Activated CD4-positive, CD25-positive, alpha-beta regulatory T cell treated with anti-CD3 and anti-CD28 coated beads, Interleukin-2, amount 50 U/mL, for 72 hours (primary cell): Measurements from ENCODE around the gene TBC1D2.
A peak's percentile ranks its signal among the peaks of the same experiment; 100 is the strongest.
"Not testable (repeated sequence)": the region's sequence is repeated elsewhere in the genome, so short reads cannot be mapped to it uniquely, and the experiment has no call there.

Source experiments
- DNase-seq: peaks from one replicate; pipeline ENCODE4 v3.0.0; 2021

TBC1D2 gene

DNA sequence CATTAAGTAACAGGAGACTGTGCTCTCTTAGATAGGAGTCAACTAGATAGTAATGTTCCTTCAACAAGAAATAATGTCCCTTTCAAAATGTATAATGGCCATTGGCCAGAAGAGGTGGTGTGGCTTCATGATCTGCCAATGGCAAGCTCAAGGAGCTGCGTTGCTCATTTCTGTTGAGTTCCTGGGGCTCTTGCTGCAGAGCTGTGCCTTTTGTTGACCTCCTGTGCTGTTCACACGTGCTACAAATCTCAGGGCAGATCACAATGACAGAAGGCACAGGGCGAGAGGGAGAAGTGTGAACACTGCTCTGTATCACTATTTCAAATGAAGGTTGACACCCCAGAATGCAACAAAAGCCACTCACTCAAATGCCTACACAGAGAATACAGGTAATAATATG lies 16.0 kb upstream of the TBC1D2 start:
- DNase-seq, result no peak

DNA sequence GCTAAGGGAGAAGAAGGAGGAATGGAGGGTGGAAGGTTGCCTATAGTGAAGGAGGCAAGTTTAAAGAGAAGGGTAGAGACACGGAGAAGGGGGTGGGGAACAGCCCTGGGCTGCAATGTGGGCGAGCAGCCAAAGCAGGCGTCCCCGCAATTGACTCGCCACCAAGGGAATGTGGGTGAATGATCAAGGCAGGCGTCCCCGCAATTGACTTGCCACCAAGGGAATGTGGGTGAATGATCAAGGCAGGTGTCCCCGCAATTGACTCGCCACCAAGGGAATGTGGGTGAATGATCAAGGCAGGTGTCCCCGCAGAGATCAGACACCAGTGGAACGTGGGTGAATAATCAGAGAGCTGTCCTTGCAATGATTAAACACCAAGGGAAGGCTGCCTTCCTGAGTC lies 14.8 kb upstream of the TBC1D2 start:
- DNase-seq, result not testable (repeated sequence)

DNA sequence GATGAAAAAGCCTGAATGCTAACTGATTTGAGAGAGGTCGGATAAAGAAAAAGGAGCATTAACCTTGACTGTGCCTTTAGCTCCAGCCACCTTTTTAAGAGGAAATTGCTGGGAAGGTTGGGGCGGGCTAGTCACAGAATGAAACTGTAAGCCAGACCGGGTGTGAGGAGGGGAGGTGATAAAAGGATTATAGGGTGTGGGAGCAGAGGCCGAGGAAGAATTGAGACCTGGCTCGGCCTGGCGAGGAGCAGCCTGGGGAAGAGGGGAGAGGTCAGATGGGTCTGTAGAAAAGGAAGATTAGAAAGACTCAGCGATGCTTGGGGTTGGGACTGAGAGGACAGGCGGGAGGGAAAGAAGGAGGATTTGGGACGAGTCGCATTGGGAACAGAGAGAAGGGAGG lies 14.2 kb upstream of the TBC1D2 start:
- DNase-seq, result not testable (repeated sequence)

DNA sequence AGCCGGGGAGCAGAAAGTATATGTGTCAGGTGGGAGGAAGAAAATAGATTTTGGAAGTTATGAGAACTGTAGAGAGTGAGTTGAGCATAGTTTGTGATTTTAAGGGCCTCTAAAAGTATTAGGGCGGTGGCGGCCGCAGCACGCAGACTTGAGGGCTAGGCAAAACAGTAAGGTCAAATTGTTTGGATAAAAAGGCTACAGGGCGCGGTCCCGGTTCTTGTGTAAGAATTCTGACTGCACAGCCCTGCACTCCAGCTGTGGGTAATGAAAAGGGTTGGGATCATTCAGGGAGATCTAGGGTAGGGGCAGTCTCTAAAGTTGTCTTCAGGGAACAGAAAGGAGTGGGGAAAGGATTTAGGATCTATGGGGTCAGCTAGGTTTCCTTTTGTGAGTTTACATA lies 12.1 kb upstream of the TBC1D2 start:
- not testable (repeated sequence) for DNase-seq

DNA sequence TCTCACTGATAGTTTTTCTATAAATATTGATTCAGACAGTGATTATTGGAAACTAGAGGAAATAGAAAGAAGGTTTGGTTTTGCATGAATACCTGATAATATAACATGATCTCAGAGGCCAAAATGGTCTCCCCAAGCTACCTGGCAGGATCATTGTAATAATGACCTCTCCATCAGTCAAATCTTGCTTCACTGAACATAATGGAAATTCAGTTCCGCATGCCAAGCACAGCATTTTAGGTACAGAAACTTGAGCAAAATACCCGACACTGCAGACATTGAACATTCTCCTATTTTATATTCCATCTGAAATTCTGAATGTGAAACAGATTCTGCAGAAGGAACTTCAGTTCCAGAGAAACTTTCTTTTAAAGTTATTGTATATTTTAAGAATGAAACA lies 9.1 kb upstream of the TBC1D2 start:
- no peak for DNase-seq

DNA sequence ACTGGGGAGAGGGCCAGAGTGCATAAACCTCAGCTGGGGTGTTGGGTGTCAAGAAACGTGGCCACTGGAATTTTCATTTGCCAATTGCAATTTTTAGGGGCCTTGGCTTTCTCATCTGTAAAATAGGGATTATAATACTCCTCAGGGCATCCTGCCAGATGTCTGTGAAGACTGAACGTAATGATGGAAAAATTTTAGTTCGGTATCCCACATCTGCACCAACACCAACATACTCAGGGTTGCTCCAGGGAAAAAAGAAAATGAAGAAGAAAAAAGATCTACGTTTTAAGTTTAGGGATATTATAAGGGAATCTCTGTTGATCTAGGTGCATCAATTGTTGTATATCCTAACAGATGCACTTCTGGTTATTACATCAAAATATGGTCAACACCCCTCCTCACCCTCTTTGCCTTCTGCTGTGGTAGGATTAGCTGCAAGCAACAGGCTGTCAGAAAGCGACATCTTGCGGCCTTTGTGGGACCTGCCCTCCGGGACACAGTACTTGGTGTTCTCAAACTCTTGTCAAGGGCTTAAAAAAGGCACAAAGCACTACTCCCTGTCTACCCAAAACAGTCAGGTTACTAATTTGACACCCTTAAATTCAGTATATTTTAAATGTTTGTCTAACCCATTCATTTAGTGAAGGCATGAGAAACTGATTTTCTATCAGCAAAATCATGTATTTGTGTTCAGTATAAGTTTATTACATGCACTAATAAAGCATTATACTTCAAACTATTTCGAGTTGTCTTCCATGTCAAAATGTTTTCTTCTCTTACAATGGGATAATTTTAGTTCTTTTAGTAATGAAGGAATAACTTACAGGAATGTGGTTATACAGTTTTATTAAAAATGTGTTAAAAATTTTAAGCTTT lies 8.3 kb upstream of the TBC1D2 start:
- DNase-seq, result peak; percentile 74

DNA sequence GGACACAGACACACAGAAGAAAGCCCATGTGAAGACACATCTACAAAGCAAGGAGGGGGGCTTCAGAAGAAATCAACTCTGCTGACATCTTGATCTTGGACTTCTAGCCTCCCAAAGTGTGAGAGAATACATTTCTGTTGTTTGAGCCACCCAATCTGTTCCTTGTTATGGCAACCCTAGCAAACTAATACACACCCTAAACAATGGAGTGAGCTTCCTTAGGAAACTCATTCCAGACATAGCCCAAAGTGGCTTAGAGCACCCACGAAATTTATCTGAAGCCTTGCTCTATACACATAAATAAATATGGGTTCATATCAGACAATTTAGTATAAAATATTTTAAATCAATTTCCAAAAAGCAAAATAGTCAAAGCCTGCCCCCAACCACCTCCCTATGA lies 7.6 kb upstream of the TBC1D2 start:
- DNase-seq, result no peak

DNA sequence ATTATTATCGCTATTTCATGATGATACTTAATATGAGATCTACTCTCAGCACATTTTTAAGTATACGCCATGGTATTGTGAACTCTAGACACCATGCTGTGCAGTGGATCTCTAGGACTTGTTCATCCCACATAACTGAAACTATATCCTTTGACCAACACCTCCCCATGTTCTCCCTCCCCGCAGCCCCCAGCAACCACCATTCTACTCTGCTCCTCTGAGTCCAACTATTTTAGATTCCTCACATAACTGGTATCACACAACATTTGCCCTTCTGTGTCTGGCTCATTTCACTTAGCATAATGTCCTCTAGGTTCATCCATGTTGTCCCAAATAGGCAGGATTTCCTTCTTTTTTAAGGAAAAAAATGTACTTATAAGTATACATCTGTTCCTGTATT lies 6.6 kb upstream of the TBC1D2 start:
- no peak for DNase-seq

DNA sequence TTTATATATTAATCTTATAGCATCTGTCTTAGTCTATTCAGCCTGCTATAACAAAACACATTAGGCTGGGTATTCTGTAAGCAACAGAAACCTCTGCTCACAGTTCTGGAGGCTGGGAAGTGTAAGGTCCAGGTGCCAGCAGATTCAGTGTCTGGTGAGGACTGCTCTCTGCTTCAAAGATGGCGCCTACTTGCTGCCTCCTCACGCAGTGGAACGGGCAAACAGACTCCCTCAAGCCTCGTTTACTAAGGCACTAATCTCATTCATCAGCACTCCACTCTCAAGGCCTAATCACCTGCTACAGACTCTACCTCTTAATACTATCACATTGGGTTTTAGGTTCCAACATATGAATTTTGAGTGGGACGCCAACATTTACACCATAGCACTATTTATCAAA lies 5.2 kb upstream of the TBC1D2 start:
- no peak for DNase-seq

DNA sequence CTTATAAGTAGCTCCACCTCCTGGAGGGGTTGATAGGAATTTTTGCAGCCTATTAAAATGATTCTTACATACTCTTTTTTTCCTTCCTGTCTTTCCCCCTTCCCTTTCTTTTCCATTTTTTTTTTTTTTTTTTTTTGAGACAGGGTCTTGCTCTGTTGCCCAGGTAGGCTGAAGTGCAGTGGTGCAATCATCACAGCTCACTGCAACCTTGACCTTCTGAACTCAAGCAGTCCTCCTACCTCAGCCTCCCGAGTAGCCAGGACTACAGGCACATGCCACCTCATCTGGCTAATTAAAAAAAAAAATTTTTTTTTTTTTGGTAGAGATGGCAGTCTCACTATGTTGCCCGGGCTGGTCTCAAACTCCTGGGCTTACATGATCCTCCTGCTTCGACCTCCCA lies 4.3 kb upstream of the TBC1D2 start:
- DNase-seq, result no peak

DNA sequence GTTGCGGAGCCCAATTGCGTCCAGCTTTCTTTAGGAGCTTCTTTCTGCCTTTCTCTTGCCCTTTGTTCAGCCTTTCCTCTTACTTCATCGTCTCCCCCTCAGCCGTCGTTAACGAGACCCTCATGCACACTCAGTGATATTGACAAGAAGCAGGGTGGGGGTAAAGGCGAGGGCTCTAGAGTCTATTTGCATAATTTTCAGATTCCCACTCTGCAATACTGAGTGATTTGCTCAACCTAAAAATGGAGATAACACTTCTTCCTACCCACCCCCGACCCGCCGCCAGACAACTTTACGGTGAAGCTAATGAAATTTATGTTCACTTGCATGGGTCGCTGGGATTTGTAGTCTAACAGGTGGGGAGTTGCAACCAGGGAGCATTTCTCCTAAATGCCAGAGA lies 1.3 kb upstream of the TBC1D2 start:
- no peak for DNase-seq

DNA sequence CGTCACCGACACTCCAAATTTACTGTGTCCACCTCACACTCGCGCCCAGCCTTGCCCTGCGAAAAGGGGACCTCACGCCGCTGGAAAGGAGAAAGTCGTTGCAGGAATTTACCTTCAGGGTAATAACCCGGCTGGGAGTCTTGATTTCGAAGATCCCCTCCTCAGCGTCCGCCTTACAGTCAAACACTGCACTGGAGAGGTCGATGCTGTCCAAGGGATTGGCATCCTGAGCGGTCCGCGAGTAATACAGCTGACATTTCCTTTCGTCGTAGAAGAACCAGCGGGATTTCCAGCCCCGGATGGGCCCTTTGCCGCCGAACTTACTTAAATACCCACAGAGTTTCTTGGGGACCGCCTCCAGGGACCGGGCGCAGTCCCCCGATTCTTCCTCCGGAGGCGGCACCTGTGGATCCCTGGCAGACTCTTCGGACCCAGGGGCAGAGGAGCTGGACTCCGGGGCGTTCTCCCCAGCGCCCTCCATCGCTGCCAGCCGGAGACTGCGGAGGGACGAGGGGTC lies 330 bp downstream of the TBC1D2 start:
- no peak for DNase-seq

DNA sequence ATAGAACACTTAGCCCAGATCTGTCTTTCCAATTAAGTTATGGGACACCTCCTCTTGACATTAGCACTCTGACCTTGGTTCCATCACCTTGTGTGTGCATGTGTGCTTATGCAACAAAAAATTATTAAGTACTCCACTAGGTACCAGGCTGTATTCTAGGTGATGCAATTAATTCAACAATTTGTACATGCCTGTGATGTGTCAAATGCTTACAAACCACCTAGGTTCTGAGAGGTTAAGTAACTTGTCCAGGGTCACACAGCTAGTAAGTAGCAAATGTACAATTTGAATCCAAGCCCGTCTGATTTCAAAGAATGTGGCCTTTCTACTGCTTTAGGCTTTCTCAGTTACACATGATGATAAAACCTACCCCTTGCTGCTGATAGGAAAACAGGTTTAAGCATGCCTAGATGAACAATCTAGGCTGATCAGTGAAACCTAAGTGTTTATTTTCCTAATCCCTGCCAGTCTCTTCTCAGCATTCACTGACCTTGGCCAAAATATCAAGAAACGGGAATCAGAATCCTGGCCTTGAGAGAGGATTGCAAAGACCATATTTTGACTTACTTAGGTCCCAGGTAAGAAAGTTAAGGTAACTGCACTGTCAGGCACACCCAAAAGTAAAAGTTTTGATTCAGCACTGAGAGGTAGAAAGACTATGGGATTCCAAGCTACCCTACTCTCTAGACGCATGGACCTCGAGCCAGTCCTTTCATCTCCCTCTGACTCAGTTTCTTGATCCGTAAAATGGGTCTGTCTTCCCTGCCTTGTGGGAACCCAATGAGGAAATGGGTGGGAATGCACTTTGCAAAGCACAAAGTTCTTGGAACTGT lies 1.0 kb downstream of the TBC1D2 start:
- no peak for DNase-seq

DNA sequence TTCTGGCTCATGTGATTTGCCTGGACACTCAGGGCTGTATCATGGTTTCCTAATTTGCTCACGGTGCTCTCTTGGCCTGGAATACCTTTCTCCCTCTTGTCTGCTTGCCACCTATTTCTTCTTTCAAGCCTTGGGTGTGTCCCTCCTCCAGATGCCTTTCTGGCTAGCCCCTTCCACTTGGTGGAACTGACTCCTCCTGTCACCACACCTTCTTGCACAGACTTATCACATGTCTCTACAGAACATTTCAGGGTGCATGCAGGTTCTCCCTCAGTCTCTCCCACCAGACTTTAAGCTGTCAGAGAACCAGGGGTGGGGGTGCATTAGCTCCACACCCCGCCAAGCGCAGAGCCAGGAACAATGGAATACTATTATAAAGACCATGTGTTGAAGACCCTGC lies 1.9 kb downstream of the TBC1D2 start:
- DNase-seq, result no peak

DNA sequence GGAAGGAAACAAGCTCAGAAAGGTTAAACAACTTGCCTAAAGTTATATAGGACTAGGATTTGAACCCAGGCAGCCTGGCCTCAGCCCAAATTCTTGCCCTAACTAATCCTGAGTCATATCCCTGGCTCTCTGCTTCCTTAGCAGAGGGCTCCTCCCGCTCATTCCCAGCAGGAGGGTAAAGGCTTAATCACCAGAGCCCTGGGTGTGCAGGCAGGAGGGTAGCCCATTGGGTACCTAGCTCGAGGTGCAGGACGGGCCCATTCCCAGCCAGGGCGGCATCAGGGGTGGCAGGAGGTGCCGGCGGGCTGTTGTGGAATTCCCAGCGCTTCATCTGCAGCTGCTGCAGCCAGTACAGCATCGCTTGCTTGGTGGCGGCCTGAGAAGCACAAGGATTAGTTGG lies 3.9 kb downstream of the TBC1D2 start:
- DNase-seq, result no peak

DNA sequence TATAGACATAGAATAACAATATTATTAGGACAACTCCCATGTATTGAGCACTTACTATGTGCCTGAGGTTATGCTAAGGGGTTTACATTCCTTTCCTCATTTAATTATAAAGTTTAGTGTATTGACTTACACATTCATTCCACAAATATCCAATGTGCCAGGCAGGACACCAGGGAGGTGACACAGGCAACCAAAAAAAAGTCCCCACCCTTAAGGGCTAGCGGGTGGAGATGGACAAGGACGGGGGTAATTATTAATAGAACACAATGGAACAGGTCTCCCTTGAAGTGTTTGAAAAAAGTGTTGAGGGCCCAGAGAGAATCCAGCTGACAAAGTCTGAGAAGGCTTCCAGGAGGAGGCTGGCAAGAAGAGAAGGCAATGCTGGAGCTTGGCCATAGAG lies 5.7 kb downstream of the TBC1D2 start:
- no peak for DNase-seq

DNA sequence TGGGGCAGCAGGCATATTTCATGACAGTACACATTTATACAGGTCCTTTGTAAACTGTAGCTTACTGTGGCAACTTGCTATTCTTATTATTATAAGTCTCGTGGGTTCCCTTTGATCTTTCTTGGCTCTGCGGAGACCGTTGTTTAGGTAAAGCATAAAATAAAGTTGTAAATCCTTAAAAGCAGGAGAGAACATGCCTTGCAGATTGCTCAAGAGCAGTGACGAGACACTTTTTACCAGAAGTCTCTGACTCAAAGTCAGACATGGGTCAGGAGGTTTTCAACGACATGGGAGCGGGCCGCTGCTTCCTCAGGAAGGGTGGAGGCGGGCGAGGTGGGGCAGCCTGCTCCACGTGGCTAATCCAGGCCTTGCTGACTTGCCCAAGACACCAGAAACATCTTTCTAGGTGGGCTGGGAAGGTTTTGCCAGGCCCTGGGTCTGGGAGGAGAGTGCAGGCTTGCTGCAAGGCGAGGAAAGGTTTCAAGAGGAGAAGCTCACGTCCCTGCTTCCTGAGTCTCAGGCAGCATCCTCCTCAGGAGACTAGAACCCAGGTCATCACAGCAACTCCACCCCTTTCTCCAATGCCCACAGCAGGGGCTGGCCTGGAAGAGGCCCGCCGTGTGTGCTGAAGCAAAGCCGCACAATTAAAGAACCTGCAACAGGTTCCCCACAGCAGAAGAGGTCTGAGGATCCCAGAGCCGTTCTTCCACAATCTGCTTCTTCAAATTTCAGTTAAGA lies 6.5 kb downstream of the TBC1D2 start:
- DNase-seq, result no peak

DNA sequence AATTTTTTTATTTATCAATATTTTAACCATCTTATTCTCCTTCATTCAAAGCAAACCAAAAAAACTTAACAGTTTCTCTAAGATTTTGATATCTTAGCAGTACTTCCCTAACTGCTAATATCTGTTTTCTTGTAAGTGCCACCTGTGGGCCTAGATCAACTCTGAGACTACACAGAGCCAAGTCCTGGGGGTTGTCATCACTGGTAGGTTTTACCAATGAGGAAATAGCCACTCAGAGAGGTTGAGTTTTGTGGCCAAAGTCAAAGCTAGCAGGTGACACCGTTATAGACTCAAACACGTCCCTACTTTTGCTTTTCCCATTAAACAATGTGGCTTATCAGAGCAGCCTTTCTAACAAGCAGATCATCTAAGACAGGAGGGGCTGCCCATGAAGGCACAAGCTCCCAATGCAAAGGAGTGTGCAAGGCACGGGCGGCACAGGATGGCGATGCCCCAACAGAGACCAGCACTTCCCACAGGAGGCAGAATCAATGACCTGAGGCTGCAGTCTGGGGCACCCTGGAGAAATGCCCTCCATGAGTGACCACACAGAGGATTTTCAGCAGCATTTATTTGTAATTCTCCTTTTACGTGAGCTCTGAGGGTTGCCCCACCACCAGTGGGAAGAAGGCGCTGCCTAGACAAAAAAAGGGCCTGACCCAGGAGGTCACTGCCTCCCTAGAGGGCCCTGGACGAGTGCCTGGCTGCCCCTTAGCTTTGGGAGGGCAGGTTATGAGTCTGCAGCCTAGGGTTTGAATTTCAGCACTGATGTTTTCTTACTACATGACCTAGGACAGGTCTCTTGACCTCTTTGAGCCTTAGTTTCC lies 7.4 kb downstream of the TBC1D2 start:
- DNase-seq, result no peak

DNA sequence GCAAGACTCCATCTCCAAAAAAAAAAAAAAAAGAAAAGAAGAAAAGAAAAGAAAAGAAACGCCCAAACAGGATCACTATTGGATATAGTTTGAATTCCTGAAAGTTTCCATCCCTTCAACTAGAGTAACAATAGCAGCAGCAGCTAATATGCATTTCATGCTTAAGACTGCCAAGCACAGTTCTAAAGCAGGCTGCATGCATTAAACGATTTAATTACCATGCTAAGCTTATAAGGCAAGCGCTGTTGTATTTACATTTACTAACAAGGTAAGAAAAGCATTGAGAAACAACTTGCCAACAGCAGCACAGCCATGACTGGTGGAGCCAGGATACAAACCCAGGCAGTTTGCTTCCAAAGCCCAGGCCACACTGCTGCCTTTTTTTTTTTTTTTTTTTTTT lies 13.0 kb downstream of the TBC1D2 start:
- DNase-seq, result no peak

DNA sequence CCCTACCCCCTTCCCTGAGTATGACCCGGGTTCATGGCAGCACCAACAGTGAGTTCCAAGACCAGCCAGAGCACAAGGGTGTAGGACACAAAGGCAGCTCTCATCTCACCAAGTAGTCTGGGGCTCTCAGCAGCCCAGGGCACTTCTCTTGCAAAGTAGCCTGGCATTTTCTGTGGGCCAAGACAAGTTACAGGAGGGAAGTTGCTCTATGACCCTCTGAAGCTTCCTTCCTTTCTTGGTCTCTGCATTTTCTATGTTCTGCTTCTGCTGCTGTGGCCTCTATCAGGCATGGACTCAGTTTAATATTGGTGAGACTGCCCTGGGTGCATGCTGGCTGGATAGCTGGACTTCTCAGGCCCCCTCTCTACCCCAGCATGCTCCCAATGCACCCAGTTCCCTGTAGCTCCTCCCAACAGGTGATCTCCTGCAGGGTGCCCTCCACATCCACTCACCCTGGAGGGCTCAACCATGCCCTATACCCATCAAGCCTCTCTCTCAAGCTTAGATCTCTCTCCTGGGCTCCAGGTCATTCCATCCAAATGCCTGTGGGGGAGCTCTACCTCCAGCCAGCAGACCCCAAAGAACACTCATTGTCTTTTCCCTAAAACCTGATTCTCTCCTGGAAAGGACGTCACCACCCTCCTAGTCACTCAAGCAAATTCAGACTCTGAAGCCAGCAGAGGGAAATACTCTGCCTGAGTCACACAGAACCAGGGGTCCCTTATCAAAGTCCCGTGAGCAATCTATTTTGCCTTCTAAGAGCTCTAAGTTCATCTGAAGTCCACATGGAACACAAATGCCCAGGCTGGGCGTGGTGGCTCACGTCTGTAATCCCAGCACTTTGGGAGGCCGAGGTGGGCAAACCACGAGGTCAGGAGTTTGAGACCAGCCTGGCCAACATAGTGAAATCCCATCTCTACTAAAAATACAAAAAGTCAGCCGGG lies 13.8 kb downstream of the TBC1D2 start:
- no peak for DNase-seq

DNA sequence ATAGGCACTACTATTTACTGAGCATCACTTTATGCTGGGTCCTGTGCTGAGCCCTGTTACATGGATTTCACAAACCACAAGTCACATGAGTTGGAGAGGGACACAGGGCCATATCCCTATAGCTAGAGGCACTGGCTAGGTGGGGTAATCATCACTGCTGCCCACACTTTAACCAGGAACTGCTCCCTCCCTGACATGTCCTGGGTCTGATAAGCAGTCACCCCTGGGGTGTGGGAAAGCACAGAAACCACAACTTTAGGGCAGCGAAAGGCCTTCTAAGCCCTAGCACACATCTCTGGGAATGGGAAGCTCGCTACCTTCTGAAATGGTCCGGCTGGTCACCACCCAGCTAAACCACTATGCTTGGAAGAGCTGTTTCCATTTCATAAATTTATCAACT lies 15.0 kb downstream of the TBC1D2 start:
- no peak for DNase-seq
